ENCODE data around the gene MIDN.
"Not testable (repeated sequence)": the region's sequence is repeated elsewhere in the genome, so short reads cannot be mapped to it uniquely, and the experiment has no call there.

The MIDN gene

DNA sequence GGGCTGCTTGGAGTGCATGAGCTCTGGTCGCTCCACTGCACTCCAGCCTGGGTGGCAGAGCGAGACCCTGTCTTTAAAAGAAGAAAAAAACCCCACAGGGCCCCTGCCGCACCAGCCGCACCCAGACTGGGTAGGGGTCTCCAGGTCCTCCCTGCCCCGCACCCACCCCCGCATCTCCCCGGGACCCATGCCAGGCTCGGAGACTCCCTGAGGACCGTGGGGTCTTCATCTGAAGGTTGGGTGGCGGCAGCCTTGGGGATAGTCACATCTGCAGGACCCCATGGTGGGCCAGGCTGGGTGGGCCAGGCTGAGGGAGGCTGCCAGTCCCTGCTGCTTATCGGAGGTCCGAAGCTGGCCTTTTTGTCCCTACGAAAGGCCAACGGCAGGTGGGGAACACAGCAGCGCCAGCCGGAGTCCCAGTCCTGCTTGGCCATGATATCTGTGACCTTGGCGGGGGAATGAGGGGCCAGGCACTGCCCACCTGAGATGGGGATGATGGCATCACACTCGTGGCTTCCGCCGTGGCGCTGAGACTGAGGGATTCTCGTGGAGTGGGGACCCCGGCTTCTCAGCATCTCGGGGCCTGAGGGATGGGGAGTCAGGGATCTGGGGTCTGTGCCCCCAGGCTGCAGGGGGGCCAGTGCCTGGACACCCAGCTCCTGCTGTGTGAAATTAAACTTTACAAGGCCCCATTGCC, 48.3 kb downstream of the MIDN start:
- DNase-seq, result no peak

DNA sequence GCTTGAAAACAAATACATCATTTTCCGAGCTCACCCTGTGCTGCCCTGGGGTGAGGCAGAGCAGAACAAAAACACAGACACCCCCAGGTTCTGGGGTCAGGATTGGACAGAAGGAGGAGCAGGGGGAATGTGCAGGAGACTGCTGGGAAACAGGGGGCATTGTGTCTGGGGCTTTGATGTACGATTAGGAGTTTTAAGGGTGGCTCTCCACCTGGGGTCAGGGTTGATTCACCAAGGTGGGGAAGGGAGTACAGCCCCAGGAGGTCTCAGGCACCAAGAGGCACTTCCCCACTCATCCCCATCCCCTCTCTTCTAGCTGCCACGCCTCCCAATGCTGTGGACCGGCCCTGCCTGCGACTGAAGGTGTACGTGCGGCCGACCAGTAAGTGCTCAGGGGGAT, 49.9 kb downstream of the MIDN start:
- DNase-seq, result no peak

DNA sequence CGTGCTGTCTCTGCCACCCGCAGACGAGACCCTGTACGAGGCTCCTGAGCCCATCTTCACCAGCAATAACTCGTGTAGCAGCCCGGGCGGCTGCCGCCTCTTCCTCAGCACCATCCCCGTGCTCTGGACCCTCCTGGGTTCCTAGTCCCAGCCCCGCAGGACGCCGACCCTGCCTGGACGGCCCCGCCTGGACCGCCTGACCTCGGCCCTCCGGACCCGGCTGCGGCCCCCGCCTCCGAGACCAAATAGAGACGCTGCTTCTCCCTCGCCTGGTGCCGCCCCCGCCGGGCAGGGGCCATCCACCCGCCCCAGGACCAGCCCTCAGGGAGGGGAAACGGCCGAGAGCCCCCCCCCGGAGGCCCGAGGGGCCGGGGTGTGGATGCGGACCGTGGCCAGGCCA, 51.4 kb downstream of the MIDN start:
- no peak for DNase-seq

DNA sequence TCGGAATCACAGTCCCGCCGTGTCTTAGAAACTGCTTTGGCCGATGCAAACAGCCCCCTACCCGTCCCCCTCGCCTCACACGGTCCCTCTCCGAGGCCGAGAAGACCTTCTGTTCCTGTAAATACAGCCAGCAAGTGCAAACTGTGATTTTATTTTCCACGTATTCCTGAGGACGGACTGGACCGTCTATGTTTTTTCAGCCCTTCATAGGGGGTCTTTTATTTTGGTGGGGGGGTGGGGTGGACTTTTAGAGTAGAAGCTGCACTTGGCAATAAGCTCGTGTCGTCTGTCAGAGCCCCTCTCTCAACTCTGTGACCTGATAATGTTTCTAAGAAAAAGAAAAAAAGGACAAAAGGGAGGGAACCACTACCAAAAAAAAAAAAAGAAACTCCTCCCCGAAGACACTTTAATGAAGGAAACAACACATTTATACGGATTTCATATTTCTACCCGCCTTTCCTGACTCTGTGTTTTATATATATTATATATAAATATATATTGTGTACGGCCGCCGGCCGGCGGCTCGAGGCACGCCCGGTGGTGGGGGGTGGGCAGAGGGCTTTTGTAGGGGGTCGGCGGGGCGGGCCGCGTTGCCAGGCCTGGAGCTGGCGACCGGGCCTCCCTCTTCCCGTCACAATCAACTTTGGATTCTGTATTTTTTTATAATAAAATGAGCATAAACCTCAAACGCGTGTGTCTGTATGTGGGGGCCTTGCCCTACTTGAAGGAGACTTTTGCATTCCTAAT, 52.5 kb downstream of the MIDN start:
- no peak for DNase-seq

DNA sequence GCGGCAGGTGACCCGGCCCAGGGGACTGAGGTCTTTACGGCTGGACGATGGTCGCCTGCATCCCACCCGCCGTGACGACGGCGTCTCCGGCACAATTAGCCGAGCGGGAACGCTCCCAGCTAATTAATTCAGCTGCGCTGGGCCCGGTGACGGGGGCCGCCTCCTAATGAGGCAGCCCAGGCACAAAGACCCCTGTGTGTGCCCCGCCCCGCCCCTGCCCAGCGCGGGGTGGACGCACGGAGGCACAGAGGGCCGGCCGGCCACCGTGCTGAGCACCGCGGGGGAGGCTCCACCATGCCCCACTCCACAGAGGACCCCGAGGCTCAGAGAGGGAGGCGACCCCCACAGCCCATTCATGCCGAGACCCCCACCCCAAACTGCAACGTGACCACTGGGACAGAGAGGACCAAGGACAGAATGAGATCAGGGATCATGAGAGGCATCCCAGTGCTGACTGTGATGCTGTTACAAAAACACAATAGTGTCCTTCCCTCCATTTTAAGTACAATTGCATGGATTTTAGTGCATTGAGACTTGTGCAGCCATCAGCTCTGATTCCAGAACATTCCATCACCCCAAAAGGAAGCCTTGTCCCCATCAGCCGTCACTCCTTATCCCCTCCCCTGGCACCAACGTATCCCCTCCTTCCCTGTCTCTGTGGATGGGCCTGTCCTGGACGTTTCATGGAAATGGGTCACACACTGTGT, 54.3 kb downstream of the MIDN start:
- DNase-seq, result no peak

DNA sequence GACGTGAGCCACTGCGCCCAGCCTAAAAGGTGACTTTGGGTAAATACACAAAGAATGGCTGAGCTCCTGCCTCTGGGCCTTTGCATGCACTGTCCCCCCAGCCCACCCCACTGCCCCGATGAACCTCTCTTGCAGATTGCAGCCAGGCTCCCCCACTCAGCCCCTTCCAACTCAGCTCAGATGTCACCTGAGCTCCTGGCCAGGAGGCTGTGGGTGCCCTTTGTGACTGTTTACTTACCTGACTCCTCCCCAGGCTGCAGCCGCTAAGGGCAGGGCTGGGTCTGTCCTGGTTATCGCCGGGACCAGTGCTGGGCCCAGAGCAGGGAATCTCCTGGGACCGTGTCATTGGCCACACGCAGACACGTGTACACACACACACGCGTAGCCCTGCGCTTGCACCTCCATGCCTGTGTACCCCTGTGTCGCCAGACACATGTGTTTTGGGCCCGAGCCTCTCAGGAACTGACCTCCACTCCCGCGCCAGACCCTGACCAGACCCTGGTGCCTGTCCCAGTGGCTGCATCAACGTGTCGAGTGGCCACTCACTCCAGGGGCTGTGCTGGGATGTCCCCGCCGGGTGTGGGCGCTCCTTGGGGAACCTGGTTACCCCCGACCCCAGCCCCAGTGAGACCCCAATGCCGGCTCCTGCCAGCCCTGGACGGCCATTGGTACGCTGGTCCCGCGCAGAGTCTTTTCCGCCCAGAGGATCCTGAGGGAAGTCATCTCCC, 56.0 kb downstream of the MIDN start:
- DNase-seq, result no peak

DNA sequence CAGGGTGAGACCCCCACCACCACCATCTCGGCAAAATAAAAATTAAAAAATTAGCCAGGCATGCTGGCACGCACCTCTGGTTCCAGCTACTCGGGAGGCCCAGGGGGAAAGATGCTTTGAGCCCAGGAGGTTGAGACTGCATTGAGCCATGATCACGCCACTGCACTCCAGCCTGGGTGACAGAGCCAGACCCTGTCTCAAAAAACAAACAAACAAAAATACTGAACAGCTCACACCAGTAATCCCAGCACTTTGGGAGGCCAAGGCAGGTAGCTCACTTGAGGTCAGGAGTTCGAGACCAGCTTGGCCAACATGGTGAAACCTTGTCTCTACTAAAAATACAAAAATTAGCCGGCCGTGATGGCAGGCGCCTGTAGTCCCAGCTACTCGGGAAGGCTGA, 57.0 kb downstream of the MIDN start:
- DNase-seq, result not testable (repeated sequence)

DNA sequence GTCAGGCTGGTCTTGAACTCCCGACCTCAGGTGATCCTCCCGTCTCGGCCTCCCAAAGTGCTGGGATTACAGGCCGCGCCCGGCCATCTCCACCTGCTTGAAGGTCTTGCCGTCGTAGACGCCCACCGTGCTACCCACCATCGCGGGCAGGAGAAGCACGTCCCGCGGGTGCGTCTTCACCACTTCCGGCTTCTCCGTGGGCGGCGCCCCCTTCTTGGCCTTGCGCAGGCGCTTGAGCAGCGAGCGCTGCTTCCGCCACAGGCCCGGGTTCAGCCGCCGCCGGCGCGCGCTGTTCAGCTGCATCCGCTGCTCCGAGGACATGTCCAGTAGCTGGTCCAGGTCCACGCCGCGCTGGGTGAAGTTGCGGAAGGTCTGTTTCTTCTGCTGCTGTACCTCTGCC, 58.9 kb downstream of the MIDN start:
- no peak for DNase-seq

DNA sequence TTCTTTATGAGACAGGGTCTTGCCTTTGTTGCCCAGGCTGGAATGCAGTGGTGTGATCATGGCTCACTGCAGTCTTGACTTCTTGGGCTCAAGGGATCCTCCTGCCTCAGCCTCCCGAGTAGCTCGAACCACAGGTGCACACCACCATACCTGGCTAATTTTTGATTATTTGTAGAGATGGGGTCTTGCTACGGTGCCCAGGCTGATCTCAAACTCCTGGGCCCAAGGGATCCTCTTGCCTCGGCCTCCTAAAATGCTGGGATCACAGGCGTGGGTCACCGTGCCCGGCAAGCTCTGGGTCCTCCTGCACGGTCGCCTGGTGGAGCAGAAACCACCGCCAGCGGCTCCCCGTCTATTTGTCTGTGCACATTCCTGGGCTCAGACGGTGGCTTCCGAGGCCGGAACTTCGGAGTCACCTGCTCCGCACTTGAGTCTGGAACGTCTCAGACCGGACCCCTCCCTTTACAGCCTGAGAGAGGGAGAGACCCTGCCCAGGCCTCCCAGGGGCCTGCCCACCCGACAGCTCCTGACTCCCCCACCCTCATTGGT, 59.4 kb downstream of the MIDN start:
- no peak for DNase-seq

DNA sequence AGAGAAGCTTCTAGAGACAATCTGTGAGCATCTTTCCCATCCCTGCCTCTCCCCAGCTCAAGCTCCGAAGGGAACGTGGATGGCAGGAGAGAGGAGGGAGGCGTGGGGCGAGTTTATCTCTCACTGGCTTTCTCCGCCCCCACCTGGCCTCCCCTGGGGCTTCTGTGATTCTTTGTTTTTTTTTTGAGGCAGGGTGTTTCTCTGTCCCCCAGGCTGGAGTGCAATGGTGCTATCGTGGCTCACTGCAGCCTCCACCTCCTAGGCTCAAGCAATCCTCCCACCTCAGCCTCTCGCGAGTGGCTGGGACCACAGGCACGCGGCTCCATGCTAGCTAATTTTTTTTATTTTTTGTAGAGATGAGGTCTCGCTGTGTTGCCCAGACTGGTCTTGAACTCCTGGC, 60.3 kb downstream of the MIDN start:
- no peak for DNase-seq
